ENCODE data around the gene DLG5.

DNA sequence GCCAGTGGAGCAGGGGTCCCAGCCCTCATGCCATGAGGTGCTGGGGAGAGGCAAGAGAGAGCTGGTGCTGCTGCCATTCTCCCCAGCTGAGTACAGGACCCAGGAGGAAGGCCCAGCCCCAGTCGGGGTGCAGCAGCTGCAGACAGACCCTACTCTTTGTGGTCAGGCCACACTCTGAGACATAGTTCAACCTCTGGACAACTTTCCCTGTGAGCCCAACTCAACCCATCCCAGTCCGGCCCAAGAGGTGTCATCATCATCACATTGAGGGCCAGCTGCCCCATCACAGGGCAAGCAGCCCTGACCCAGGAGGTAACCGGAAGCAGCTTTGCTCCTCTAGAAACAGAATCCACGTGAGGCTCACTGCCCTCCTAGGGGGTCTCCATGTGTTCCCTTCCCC, 155.1 kb downstream of the DLG5 start:
- TF ChIP-seq CTCF (IDR thresholded peaks at IDR 0.05): no peak
- TF ChIP-seq EZH2 (IDR thresholded peaks at IDR 0.05): no peak
